Parathyroid adenoma (tissue), 2 donors: ENCODE measurements around the gene BRI3.

Experiments
- H2AFZ ChIP-seq: fragments of 300-600 bp; sonication (generic); one replicate; pipeline ENCODE4 v1.7.0; 2017; ENCODE audit warnings: antibody characterized with exemption, mild to moderate bottlenecking
- H3K27ac ChIP-seq: fragments of 300-600 bp; sonication (generic); one replicate; pipeline ENCODE4 v1.7.0; 2017
- H3K27me3 ChIP-seq: fragments of 300-600 bp; sonication (generic); one replicate; pipeline ENCODE4 v1.7.0; 2017; ENCODE audit warnings: low read length; ENCODE audit not compliant: control insufficient read depth, insufficient read depth
- H3K36me3 ChIP-seq: fragments of 300-600 bp; sonication (generic); one replicate; pipeline ENCODE4 v1.7.0; 2017; ENCODE audit warnings: low read length; ENCODE audit not compliant: control insufficient read depth, insufficient read depth
- H3K4me1 ChIP-seq: fragments of 300-600 bp; sonication (generic); one replicate; pipeline ENCODE4 v1.7.0; 2017; ENCODE audit warnings: control low read depth
- H3K4me2 ChIP-seq: fragments of 300-600 bp; sonication (generic); one replicate; pipeline ENCODE4 v1.7.0; 2017; ENCODE audit warnings: low read length
- H3K4me3 ChIP-seq: fragments of 300-600 bp; sonication (generic); one replicate; pipeline ENCODE4 v1.7.0; 2017; ENCODE audit warnings: low read depth, low read length
- H3K79me2 ChIP-seq: fragments of 300-600 bp; sonication (generic); one replicate; pipeline ENCODE4 v1.7.0; 2017; ENCODE audit warnings: control low read depth
- H3K9ac ChIP-seq: fragments of 300-600 bp; sonication (generic); one replicate; pipeline ENCODE4 v1.7.0; 2017; ENCODE audit warnings: mild to moderate bottlenecking
- H3K9me3 ChIP-seq: fragments of 300-600 bp; sonication (generic); one replicate; pipeline ENCODE4 v1.7.0; 2017; ENCODE audit warnings: low read length; ENCODE audit not compliant: control insufficient read depth
- CTCF ChIP-seq: fragments of 300-600 bp; sonication (generic); IDR thresholded peaks from one replicate; pipeline ENCODE4 v1.7.0; 2017; ENCODE audit warnings: antibody characterized with exemption, mild to moderate bottlenecking
- donor health status: primary hyperparathyroidism.

Gene BRI3

GRCh38 chr7:98324782-98325181 is 43.3 kb downstream of the BRI3 start:
- Histone ChIP-seq H3K9ac (no peak overlapping the region), H3K4me3 (no peak overlapping the region), H3K27me3 (no peaks in the 10 kb centered on the region), H2AFZ (no peak overlapping the region), H3K27ac (no peak overlapping the region), H3K36me3 (no peaks in the 10 kb centered on the region), H3K4me2 (no peak overlapping the region), H3K79me2 (no peaks in the 10 kb centered on the region), H3K9me3 (no peaks in the 10 kb centered on the region), H3K4me1 (peaks cover 13% of the 10 kb centered on the region)
- no peak for TF ChIP-seq CTCF

GRCh38 chr7:98329100-98329790 is 47.8 kb downstream of the BRI3 start:
- Histone ChIP-seq H3K4me3 (no peak overlapping the region), H3K4me2 (no peak overlapping the region), H3K9ac (no peak overlapping the region), H3K36me3 (no peaks in the 10 kb centered on the region), H3K9me3 (no peaks in the 10 kb centered on the region), H3K27ac (no peak overlapping the region), H2AFZ (no peak overlapping the region), H3K27me3 (no peaks in the 10 kb centered on the region), H3K79me2 (no peaks in the 10 kb centered on the region), H3K4me1 (peaks cover 2% of the 10 kb centered on the region)
- TF ChIP-seq CTCF = no peak

- Histone ChIP-seq H3K4me3 (no peak overlapping the region), H3K9me3 (no peaks in the 10 kb centered on the region), H3K36me3 (no peaks in the 10 kb centered on the region), H3K4me1 (peaks cover 2% of the 10 kb centered on the region), H2AFZ (no peak overlapping the region), H3K4me2 (no peak overlapping the region), H3K27me3 (no peaks in the 10 kb centered on the region), H3K79me2 (no peaks in the 10 kb centered on the region), H3K9ac (no peak overlapping the region), H3K27ac (no peak overlapping the region)
- no peak for TF ChIP-seq CTCF
Measured at GRCh38 chr7:98329791-98330373, 48.4 kb downstream of the BRI3 start.

GRCh38 chr7:98330926-98331529 is 49.5 kb downstream of the BRI3 start:
- Histone ChIP-seq H3K9ac (no peak overlapping the region), H3K27me3 (no peaks in the 10 kb centered on the region), H3K4me2 (no peak overlapping the region), H3K9me3 (no peaks in the 10 kb centered on the region), H3K4me3 (no peak overlapping the region), H3K27ac (no peak overlapping the region), H3K79me2 (no peaks in the 10 kb centered on the region), H2AFZ (no peak overlapping the region), H3K36me3 (no peaks in the 10 kb centered on the region), H3K4me1 (peaks cover 2% of the 10 kb centered on the region)
- TF ChIP-seq CTCF = no peak
